ENCODE measurements around the gene NCAPH2.

NCAPH2 gene

GRCh38 chr22:50481440-50482106, 26.5 kb upstream of the NCAPH2 start, which contains the start of gene ADM2:
TSS of gene ADM2 (plus strand) at chr22:50481543. CDS start at chr22:50481848, 305 bp downstream.
- TF ChIP-seq, protein P1, sequence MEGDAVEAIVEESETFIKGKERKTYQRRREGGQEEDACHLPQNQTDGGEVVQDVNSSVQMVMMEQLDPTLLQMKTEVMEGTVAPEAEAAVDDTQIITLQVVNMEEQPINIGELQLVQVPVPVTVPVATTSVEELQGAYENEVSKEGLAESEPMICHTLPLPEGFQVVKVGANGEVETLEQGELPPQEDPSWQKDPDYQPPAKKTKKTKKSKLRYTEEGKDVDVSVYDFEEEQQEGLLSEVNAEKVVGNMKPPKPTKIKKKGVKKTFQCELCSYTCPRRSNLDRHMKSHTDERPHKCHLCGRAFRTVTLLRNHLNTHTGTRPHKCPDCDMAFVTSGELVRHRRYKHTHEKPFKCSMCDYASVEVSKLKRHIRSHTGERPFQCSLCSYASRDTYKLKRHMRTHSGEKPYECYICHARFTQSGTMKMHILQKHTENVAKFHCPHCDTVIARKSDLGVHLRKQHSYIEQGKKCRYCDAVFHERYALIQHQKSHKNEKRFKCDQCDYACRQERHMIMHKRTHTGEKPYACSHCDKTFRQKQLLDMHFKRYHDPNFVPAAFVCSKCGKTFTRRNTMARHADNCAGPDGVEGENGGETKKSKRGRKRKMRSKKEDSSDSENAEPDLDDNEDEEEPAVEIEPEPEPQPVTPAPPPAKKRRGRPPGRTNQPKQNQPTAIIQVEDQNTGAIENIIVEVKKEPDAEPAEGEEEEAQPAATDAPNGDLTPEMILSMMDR (conservative IDR thresholded peaks at IDR 0.05; ENCODE audit: control insufficient read depth, insufficient read depth, low read depth, low read length) = no peak
- H3K4me3 ChIP-seq (ENCODE audit: control insufficient read depth, low read depth, low read length) = peak within 1 kb of the TSS; percentile 19
- DNase-seq (ENCODE audit: low read depth) = no peak

- peak overlapping the region; percentile 19 for H3K4me3 ChIP-seq (ENCODE audit: control insufficient read depth, low read depth, low read length)
- no peak for DNase-seq (ENCODE audit: low read depth)
- TF ChIP-seq, protein P1 (conservative IDR thresholded peaks at IDR 0.05; ENCODE audit: control insufficient read depth, insufficient read depth, low read depth, low read length) = no peak
Measured at GRCh38 chr22:50482107-50483074, 25.6 kb upstream of the NCAPH2 start.

DNA sequence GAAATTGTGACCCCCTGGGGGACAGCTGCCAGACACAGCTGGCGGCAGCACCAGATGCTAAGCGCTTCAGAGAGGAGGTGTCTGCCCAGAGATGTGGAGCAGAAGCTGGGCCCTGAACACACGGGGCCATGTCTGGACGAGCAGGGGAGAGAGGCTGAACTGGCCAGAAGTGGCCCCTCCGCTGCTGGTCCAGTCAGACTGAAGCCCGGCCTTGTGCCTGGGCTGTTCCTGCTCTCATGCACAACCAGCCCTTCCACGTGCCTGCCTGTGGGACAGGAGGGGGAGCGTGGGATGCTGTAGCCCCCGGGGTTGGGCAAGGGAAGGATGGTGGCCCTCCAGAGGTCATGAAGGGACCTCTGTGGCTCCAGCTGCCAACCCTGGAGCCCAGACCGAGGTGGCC, 24.9 kb upstream of the NCAPH2 start:
- no peak overlapping the region for H3K4me3 ChIP-seq (ENCODE audit: control insufficient read depth, low read depth, low read length)
- DNase-seq (ENCODE audit: low read depth) = no peak
- TF ChIP-seq, protein P1 (conservative IDR thresholded peaks at IDR 0.05; ENCODE audit: control insufficient read depth, insufficient read depth, low read depth, low read length) = no peak

DNA sequence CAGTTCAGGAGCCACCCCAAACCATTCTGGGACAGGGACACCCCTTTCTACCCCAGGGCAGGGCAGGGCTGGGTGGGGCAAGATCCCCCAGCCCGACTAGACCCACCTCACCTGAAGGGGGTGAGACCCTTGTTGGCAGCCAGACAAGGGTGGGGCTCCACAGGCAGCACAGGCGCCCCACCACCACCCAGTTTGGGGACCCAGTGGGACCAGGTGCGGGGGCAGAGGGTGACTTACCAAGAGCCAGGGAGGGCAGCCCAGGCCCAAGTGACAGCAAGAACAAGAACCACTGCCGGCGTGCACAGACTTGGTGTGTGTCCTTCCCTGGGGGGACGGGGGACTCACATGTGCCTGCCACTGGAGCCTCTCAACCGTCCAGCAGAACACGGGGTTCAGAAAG, 24.5 kb upstream of the NCAPH2 start:
- H3K4me3 ChIP-seq (ENCODE audit: control insufficient read depth, low read depth, low read length) = no peak overlapping the region
- TF ChIP-seq, protein P1 (conservative IDR thresholded peaks at IDR 0.05; ENCODE audit: control insufficient read depth, insufficient read depth, low read depth, low read length) = no peak
- no peak for DNase-seq (ENCODE audit: low read depth)

DNA sequence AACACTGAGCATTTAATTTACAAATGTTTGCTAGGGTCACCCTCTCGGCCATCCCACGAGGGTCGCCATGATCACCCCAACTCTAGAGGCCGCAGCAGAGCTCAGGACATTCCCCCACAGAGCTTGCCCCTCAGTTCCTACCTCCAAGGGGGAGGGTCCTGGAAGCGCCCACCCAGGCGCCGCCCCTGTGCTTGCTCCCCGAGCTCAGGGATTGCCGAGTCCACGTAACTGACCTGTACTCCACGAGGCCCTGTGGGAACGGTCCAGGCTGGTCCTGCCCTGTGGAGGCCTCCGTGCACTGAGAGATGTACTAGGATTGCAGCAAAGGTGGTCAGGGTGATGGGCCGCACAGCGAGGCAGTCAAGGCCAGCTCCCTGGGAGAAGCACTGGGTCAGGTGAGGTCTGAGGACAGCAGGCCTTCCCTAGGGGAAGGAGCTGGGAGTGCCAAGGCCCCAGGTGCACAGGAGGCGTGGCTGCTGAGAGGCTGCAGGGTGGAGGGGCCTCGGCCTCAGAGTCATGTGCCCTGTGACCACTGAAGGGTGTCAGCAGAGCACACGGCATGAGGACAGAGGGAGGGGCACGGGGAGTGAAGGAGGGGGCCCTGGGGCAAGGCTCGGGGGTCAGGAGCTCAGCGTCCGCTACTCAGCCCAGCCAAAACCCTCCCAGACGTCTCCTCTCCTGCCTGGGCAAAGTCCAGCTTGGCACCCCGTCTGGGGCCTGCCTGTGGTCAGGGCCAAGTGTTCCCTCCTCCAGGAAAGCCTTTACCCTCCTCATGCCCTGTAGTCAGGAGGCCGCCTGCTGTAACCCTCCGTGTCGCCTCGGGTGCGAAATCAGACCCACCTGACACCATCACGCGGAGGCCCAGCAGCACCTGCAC, 23.8 kb upstream of the NCAPH2 start:
- DNase-seq (ENCODE audit: low read depth) = no peak
- TF ChIP-seq, protein P1 (conservative IDR thresholded peaks at IDR 0.05; ENCODE audit: control insufficient read depth, insufficient read depth, low read depth, low read length) = no peak
- H3K4me3 ChIP-seq (ENCODE audit: control insufficient read depth, low read depth, low read length) = no peak overlapping the region

Measured in fibroblast of mammary gland (primary cell).